K562 (cell line): ENCODE results near the gene TANGO6. TPM values are rescaled to one million over a fixed set of nuclear protein-coding genes. Genes with fewer than 3 reads are reported as not detected.

Experiments
- ARID1B ChIP-seq: fragments of 450-650 bp; IDR thresholded peaks from 2 replicates; pipeline ENCODE4 v1.6.1; 2016; ENCODE audit warnings: antibody characterized with exemption, mild to moderate bottlenecking, inconsistent platforms
- CBX8 ChIP-seq: fragments of 200-600 bp; sonication (generic); IDR thresholded peaks from 2 replicates; pipeline ENCODE4 v1.6.1; 2012; ENCODE audit warnings: borderline replicate concordance, mixed run types, low read depth, mild to moderate bottlenecking, moderate library complexity, mixed read lengths, low read length, control low read depth, inconsistent platforms; ENCODE audit not compliant: poor library complexity, severe bottlenecking; ENCODE audit errors: extremely low read depth
- CREB3 ChIP-seq: fragments of 450-650 bp; conservative IDR thresholded peaks from 2 replicates; pipeline ENCODE4 v1.6.1; 2016; ENCODE audit warnings: missing genetic modification characterization, low read depth, mild to moderate bottlenecking, missing compliant biosample characterization, moderate library complexity
- E2F8 ChIP-seq: fragments of 450-650 bp; IDR thresholded peaks from 2 replicates; pipeline ENCODE4 v1.7.1; 2018; ENCODE audit warnings: mild to moderate bottlenecking, low read depth; ENCODE audit not compliant: partially characterized antibody
- EWSR1 ChIP-seq: fragments of 450-650 bp; IDR thresholded peaks from 2 replicates; pipeline ENCODE4 v1.6.1; 2018; ENCODE audit warnings: borderline replicate concordance, mild to moderate bottlenecking, low read depth, moderate library complexity; ENCODE audit not compliant: partially characterized antibody
- EZH2 ChIP-seq: IDR thresholded peaks from 2 replicates; pipeline ENCODE4 v1.6.1; 2012; ENCODE audit warnings: low read depth, mild to moderate bottlenecking, inconsistent platforms, low read length, borderline replicate concordance
- FOXK1 ChIP-seq: sonication (generic); formaldehyde crosslinking; IDR thresholded peaks from 2 replicates; pipeline ENCODE4 v1.8.0; 2022; ENCODE audit warnings: missing genetic modification reagents, mild to moderate bottlenecking, borderline replicate concordance
- FOXK2 ChIP-seq, 2 experiments: fragments of 450-650 bp; IDR thresholded peaks in 1 of 2; conservative IDR thresholded peaks in 1 of 2; 2 replicates each; pipeline ENCODE4 v1.6.1; 2016; ENCODE audit warnings: low read depth in 2 of 2, mild to moderate bottlenecking in 1 of 2
- GATA2 ChIP-seq: sonication (generic); formaldehyde crosslinking; IDR thresholded peaks from 2 replicates; pipeline ENCODE4 v1.4.0; 2020; ENCODE audit warnings: mild to moderate bottlenecking, missing genetic modification reagents
- KDM4B ChIP-seq, 2 experiments: fragments of 450-650 bp in 1 of 2; sonication (generic) in 1 of 2; IDR thresholded peaks; 2 replicates each; pipeline ENCODE4 v1.6.1; 2016 to 2017; ENCODE audit warnings: borderline replicate concordance in 2 of 2, antibody characterized with exemption in 1 of 2, low read depth in 1 of 2, mild to moderate bottlenecking in 1 of 2
- MEF2D ChIP-seq: conservative IDR thresholded peaks from 2 replicates; pipeline ENCODE4 v1.6.1; 2016; ENCODE audit warnings: low read depth, missing genetic modification characterization, missing compliant biosample characterization
- NCOA2 ChIP-seq, 2 experiments: fragments of 450-650 bp; IDR thresholded peaks; 2 replicates each; pipeline ENCODE4 v1.6.1; 2018; ENCODE audit warnings: mild to moderate bottlenecking in 2 of 2, moderate library complexity in 1 of 2; ENCODE audit not compliant: partially characterized antibody in 2 of 2
- POLR2AphosphoS2 ChIP-seq: IDR thresholded peaks from 2 replicates; pipeline ENCODE4 v1.6.1; 2012; ENCODE audit warnings: low read length, improper control_type of control experiment
- POLR2AphosphoS5 ChIP-seq: IDR thresholded peaks from 2 replicates; pipeline ENCODE4 v1.6.1; 2011; ENCODE audit warnings: mild to moderate bottlenecking, low read depth, low read length, moderate library complexity; ENCODE audit not compliant: control insufficient read depth, insufficient read depth
- POU5F1 ChIP-seq: fragments of 150-350 bp; IDR thresholded peaks from 2 replicates; pipeline ENCODE4 v1.6.1; 2014; ENCODE audit warnings: borderline replicate concordance, low read length, low read depth, mild to moderate bottlenecking; ENCODE audit not compliant: partially characterized antibody
- TEAD4 ChIP-seq, 2 experiments: sonication (generic) in 1 of 2; formaldehyde crosslinking in 1 of 2; IDR thresholded peaks; 2 replicates each; pipeline versions ENCODE4 v1.6.1 to v1.8.0; 2012 to 2022; ENCODE audit warnings: borderline replicate concordance in 1 of 2, inconsistent platforms in 1 of 2, low read length in 1 of 2, mild to moderate bottlenecking in 1 of 2, missing genetic modification reagents in 1 of 2
- TSC22D4 ChIP-seq: fragments of 450-650 bp; IDR thresholded peaks from 2 replicates; pipeline ENCODE4 v1.6.1; 2016; ENCODE audit warnings: missing genetic modification characterization, missing biosample characterization, control low read depth
- U2AF1 ChIP-seq: fragments of 200-400 bp; formaldehyde crosslinking; optimal IDR thresholded peaks from 2 replicates; pipeline ENCODE3; 2017; ENCODE audit warnings: mild to moderate bottlenecking, low read depth, low read length, moderate library complexity
- ZNF143 ChIP-seq: sonication (generic); formaldehyde crosslinking; IDR thresholded peaks from 2 replicates; pipeline ENCODE4 v1.9.0; 2022; ENCODE audit warnings: mild to moderate bottlenecking, missing genetic modification reagents
- ZNF316 ChIP-seq: fragments of 450-650 bp; IDR thresholded peaks from 2 replicates; pipeline ENCODE4 v1.6.1; 2016
- ZNF584 ChIP-seq: fragments of 200-800 bp; sonication (Bioruptor generic); IDR thresholded peaks from 2 replicates; pipeline ENCODE4 v1.6.1; 2016; ENCODE audit warnings: low read depth, mild to moderate bottlenecking, missing genetic modification characterization, missing compliant biosample characterization
- ZNF668 ChIP-seq: fragments of 250-450 bp; sonication (Bioruptor Pico); IDR thresholded peaks from 2 replicates; pipeline ENCODE4 v1.8.0; 2022; ENCODE audit warnings: mild to moderate bottlenecking, inconsistent platforms
- polyA plus RNA-seq, 8 experiments: library from polyadenylated mRNA; depleted of rRNA in 4 of 8; stranded (reverse) in 5 of 8; unstranded in 3 of 8; fragments of >200 nt; fragmentation: Nextera tagmentation in 2 of 8; fragmentation: Illumina TruSeq in 1 of 8; extraction: Ambion mirVana in 2 of 8; extraction: Trizol in 1 of 8; gene quantifications; 2 replicates each; pipeline versions ENCODE4 v1.2.1 to v1.2.3, GENCODE V29; 2011 to 2014; ENCODE audit warnings: inconsistent platforms in 1 of 8, missing spikeins in 1 of 8
- total RNA-seq, 7 experiments: library from RNA; depleted of rRNA in 6 of 7; stranded (reverse); fragments of >200 nt in 6 of 7; fragmentation: Illumina TruSeq in 2 of 7; extraction: Trizol in 2 of 7; gene quantifications; 2 replicates each; pipeline versions ENCODE4 v1.2.1 to v1.2.3, GENCODE V29; 2011 to 2021; ENCODE audit warnings: low replicate concordance in 1 of 7
- TF ChIP-seq, protein P1 (sequence below): sonication (generic); formaldehyde crosslinking; IDR thresholded peaks from 2 replicates; pipeline ENCODE4 v1.9.0; 2022; ENCODE audit warnings: mild to moderate bottlenecking, missing genetic modification reagents

TANGO6 gene
- total and polyA plus RNA-seq, 9 of the 15 experiments (the other 6 are each of a cell fraction or from before 2014, with no cell fraction given), result 1.6 to 15.2 (median 9.6) TPM

- peak; percentile 63 for TF ChIP-seq E2F8
- TF ChIP-seq CREB3 (tag), result no peak
- no peak for TF ChIP-seq ZNF584 (CRISPR knock-in tag)
- 0 out of 4 replicates have a peak, but pooled peaks of 1 of the 2 experiments have one; percentile 14 for TF ChIP-seq FOXK2 (conservative IDR thresholded peaks at IDR 0.05 in 1 of 2, IDR thresholded peaks at IDR 0.05 in 1 of 2; ENCODE audit: low read depth in 2 of 2)
- no peak for TF ChIP-seq ZNF668 (CRISPR knock-in tag)
- TF ChIP-seq EWSR1, result no peak
- no peak for TF ChIP-seq EZH2
- no peak for TF ChIP-seq CBX8
- no peak for TF ChIP-seq TSC22D4 (tag)
- TF ChIP-seq KDM4B (IDR thresholded peaks at IDR 0.05; ENCODE audit: borderline replicate concordance in 2 of 2, low read depth in 1 of 2), result no peak
- peak; percentile 78 for TF ChIP-seq POLR2AphosphoS5
- TF ChIP-seq FOXK1 (CRISPR knock-in tag), result no peak
- TF ChIP-seq ZNF143 (CRISPR knock-in tag), result no peak
- no peak for TF ChIP-seq POU5F1
- TF ChIP-seq TEAD4 (IDR thresholded peaks at IDR 0.05; ENCODE audit: low read length), result no peak
- no peak for TF ChIP-seq TEAD4 (CRISPR knock-in tag; IDR thresholded peaks at IDR 0.05; ENCODE audit: borderline replicate concordance)
- no peak for TF ChIP-seq ARID1B
- TF ChIP-seq ZNF316, result no peak
- TF ChIP-seq MEF2D (tag), result no peak
- no peak for TF ChIP-seq POLR2AphosphoS2
- TF ChIP-seq U2AF1, result no peak
- TF ChIP-seq GATA2 (CRISPR knock-in tag), result no peak
- TF ChIP-seq NCOA2 (IDR thresholded peaks at IDR 0.05; ENCODE audit: partially characterized antibody in 2 of 2), result no peak
- TF ChIP-seq, protein P1, sequence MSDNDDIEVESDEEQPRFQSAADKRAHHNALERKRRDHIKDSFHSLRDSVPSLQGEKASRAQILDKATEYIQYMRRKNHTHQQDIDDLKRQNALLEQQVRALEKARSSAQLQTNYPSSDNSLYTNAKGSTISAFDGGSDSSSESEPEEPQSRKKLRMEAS (CRISPR knock-in tag), result peak; percentile 96
These were observed 289.3 kb downstream of the TANGO6 start, which contains the start of the genes CHTF8 and UTP4 (continued) for GRCh38 chr16:69132424-69133252.
